Esophagus squamous epithelium (tissue), 5 donors: Measurements from ENCODE around the gene ZNF184. TPM values are rescaled to one million over a fixed set of nuclear protein-coding genes. Genes with fewer than 3 reads are reported as not detected.

Experiments
- DNase-seq: peaks from one replicate; lab custom pipeline; 2025; lab: John Stamatoyannopoulos, UW
- H3K27ac ChIP-seq, 4 donors: fragments of 200-600 bp; sonication (generic); one replicate each; pipeline ENCODE4 v1.5.1; 2016 to 2019; ENCODE audit warnings: mild to moderate bottlenecking in 1 of 4
- H3K27me3 ChIP-seq, 4 donors: fragments of 200-600 bp; sonication (generic); 1 replicate in 3 of 4; 2 replicates in 1 of 4; pipeline versions ENCODE4 v1.5.1 to v1.6.0; 2017 to 2021; ENCODE audit warnings: antibody characterized with exemption in 1 of 4
- H3K36me3 ChIP-seq, 3 donors: fragments of 200-600 bp; sonication (generic); one replicate each; pipeline ENCODE4 v1.5.1; 2016 to 2019
- H3K4me1 ChIP-seq, 3 donors: fragments of 200-600 bp; sonication (generic); one replicate each; pipeline ENCODE4 v1.5.1; 2017 to 2019
- H3K4me3 ChIP-seq, 4 donors: fragments of 200-600 bp; sonication (generic); 1 replicate in 3 of 4; 2 replicates in 1 of 4; pipeline ENCODE4 v1.5.1; 2016 to 2019; ENCODE audit warnings: mild to moderate bottlenecking in 2 of 4, moderate library complexity in 1 of 4
- H3K9me3 ChIP-seq, 3 donors: fragments of 200-600 bp; sonication (generic); one replicate each; pipeline ENCODE4 v1.5.1; 2016 to 2019
- POLR2A ChIP-seq, 4 donors: fragments of 450-650 bp; IDR thresholded peaks; one replicate each; pipeline ENCODE4 v1.6.1; 2017; ENCODE audit warnings: antibody characterized with exemption in 4 of 4, mild to moderate bottlenecking in 4 of 4, moderate library complexity in 3 of 4
- WGBS, 2 donors: methylation state at CpG; one replicate each; pipeline ENCODE4 v1.1.5; 2018; 5-methylcytosine and 5-hydroxymethylcytosine counted together
- intact Hi-C: fragments of 100-400 bp; cut with DNase I; formaldehyde crosslinking; loops from one replicate; pipeline ENCODE4 v1.15.0; 2022
- total RNA-seq, 4 donors: library from RNA; depleted of rRNA; stranded (reverse); fragments of >200 nt; gene quantifications; one replicate each; pipeline ENCODE4 v1.1.0, GENCODE V29; 2016
- TF ChIP-seq, protein P1 (sequence below), 6 experiments: fragments of 450-650 bp in 4 of 6; fragments of 200-600 bp in 2 of 6; sonication (generic) in 2 of 6; IDR thresholded peaks; one replicate each; pipeline ENCODE4 v1.5.1; 2016 to 2019; ENCODE audit warnings: antibody characterized with exemption in 6 of 6, mild to moderate bottlenecking in 4 of 6, moderate library complexity in 4 of 6
- donor health status: DM: yes; HTN: yes; CAD: no.

ZNF184 gene
- total RNA-seq, 4 donors from 2014 or later = 3.9 to 4.9 (median 4.3) TPM

DNA sequence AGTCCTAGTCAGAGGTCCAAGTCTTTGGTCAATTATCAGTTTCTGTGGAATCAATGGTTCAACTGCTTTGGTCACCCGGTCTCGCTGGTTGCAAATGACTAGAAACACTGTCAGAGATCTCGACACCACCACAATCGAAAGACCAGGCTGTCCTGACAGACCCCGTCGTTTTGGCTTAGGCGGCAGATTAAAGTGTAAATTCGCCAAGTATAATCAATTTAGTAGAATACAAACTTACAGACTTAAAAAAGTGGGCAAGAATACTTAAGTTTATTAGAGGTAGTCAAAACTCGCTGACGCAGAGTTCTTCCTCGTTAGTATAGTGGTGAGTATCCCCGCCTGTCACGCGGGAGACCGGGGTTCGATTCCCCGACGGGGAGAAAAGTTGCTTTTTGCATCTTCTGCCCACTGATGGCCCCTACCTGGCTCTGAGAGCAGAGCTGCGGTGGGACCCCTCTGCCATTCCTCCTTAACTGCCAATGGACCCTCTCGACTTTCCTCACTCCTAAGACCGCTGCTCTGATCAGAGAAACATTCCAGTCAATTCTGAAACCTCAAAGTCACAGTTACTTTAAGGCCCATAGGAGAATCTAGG lies 30.6 kb upstream of the ZNF184 start:
- Histone ChIP-seq H3K27ac (peak overlapping the region in 2 of 4 donors; percentile 3 to 40), H3K4me1 (peaks cover 0 to 24% (median 7%) of the 10 kb centered on the region in 3 donors), H3K4me3 (peak overlapping the region; percentile 25 to 57 (median 43)), H3K27me3 (peaks cover 0 to 54% (median 0%) of the 10 kb centered on the region in 4 donors), H3K36me3 (no peaks in the 10 kb centered on the region), H3K9me3 (no peaks in the 10 kb centered on the region)
- intact Hi-C loops = no loop called here
- TF ChIP-seq, protein P1, sequence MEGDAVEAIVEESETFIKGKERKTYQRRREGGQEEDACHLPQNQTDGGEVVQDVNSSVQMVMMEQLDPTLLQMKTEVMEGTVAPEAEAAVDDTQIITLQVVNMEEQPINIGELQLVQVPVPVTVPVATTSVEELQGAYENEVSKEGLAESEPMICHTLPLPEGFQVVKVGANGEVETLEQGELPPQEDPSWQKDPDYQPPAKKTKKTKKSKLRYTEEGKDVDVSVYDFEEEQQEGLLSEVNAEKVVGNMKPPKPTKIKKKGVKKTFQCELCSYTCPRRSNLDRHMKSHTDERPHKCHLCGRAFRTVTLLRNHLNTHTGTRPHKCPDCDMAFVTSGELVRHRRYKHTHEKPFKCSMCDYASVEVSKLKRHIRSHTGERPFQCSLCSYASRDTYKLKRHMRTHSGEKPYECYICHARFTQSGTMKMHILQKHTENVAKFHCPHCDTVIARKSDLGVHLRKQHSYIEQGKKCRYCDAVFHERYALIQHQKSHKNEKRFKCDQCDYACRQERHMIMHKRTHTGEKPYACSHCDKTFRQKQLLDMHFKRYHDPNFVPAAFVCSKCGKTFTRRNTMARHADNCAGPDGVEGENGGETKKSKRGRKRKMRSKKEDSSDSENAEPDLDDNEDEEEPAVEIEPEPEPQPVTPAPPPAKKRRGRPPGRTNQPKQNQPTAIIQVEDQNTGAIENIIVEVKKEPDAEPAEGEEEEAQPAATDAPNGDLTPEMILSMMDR (IDR thresholded peaks at IDR 0.05) = no peak
- TF ChIP-seq POLR2A (IDR thresholded peaks at IDR 0.05) = no peak
- DNase-seq = no peak
- 8 to 10% methylated on average over 14 to 21 of the region's 21 CpGs for WGBS, 2 donors

DNA sequence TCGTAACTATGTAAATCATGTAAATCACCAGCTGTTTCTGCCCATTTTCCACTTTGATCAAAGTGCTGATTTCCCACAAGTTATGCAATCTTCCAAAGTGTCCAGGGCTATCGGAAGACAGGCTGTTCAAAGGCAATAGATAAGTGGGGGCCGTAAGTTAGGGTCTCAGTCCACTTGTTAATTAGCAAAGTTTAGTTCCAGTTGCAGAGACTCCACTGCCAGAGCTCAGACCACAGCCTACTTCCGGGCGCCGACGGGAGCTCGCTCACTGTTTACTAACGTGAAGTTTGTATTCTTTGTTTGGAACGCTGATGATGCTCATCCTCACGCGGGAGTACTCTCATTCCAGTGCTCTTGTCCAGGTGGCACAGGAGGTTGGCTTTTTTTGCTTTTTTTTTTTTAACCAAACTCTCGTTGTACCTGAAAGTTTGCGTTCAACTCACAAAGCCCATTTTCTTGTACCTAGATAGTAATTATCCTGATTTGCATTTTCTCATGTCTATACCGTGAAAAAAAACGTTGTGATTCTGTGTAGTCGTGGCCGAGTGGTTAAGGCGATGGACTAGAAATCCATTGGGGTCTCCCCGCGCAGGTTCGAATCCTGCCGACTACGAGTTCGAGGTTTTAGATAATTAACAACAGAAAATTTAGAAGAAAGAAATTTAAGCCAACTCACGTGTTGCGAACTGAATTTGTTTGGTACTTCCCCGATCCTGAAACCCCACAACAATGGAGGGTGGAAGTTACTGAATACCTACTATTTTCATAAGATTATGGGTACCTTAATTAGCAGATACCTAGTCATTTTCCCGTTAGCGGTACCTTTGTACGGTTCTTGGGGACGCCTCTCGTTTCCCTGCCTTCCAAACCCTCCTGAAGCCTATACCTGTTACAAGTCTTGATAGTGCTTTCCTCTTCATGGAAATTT lies 29.9 kb upstream of the ZNF184 start:
- DNase-seq = no peak
- H3K4me1 ChIP-seq = peaks cover 0 to 24% (median 7%) of the 10 kb centered on the region in 3 donors
- no peaks in the 10 kb centered on the region for H3K9me3 ChIP-seq
- no peak for TF ChIP-seq POLR2A (IDR thresholded peaks at IDR 0.05)
- TF ChIP-seq, protein P1 (IDR thresholded peaks at IDR 0.05) = no peak
- H3K27ac ChIP-seq = peak overlapping the region in 2 of 4 donors; percentile 3 to 40
- H3K36me3 ChIP-seq = no peaks in the 10 kb centered on the region
- peak overlapping the region; percentile 25 to 57 (median 43) for H3K4me3 ChIP-seq
- peaks cover 0 to 54% (median 0%) of the 10 kb centered on the region in 4 donors for H3K27me3 ChIP-seq
- intact Hi-C loops = no loop called here
- WGBS, 2 donors = 0 to 2% methylated on average over 29 to 33 of the region's 33 CpGs

DNA sequence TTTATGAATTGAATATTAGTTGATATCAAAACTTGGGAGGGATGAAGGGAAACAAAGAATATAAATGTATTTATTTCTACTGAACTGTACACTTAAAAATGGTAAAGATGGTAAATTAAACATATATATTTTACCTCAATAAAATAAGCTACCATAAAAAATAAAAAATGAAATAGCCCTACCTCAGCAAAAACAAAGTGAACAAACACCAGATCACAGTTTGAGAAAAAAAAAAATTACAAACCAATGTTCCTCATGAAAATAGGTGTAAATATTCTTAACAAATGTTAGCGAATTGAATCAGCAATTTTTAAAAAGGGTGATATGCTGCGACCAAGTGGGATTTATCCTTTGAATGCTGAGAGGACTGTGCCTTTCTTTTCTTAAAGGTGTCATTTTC lies 28.3 kb upstream of the ZNF184 start:
- WGBS, 2 donors = 66 to 74% methylated on average over 2 of the region's 2 CpGs
- Histone ChIP-seq H3K36me3 (no peaks in the 10 kb centered on the region), H3K4me1 (peaks cover 0 to 24% (median 7%) of the 10 kb centered on the region in 3 donors), H3K4me3 (no peak overlapping the region), H3K27me3 (peaks cover 0 to 62% (median under 1%) of the 10 kb centered on the region in 4 donors), H3K27ac (no peak overlapping the region), H3K9me3 (no peaks in the 10 kb centered on the region)
- intact Hi-C loops = no loop called here
- DNase-seq = no peak
- TF ChIP-seq POLR2A (IDR thresholded peaks at IDR 0.05) = no peak
- TF ChIP-seq, protein P1 (IDR thresholded peaks at IDR 0.05) = no peak

DNA sequence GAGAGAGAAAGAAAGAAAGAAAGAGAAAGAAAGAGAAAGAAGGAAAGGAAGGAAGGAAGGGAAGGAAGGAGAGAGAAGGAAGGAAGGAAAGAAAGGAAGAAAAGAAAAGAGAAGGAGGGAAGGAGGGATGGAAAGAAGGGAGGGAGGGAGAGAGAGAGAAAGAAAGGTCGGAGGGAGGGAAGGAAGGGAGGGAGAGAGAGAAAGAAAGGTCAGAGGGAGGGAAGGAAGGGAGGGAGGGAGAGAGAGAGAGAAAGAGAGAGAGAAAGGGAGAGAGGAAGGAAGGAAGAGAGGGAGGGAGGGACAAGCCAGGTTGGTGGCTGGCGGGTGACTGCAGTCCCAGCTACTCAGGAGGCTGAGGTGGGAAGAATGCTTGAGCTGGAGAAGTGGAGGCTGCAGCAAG lies 27.3 kb upstream of the ZNF184 start:
- 20 to 32% methylated on average over 2 of the region's 2 CpGs for WGBS, 2 donors
- peaks cover 0 to 31% (median 9%) of the 10 kb centered on the region in 3 donors for H3K4me1 ChIP-seq
- TF ChIP-seq, protein P1 (IDR thresholded peaks at IDR 0.05) = no peak
- no peak for TF ChIP-seq POLR2A (IDR thresholded peaks at IDR 0.05)
- no peaks in the 10 kb centered on the region for H3K9me3 ChIP-seq
- H3K27me3 ChIP-seq = peaks cover 0 to 72% (median 2%) of the 10 kb centered on the region in 4 donors
- H3K4me3 ChIP-seq = no peak overlapping the region
- no peak for DNase-seq
- no peak overlapping the region for H3K27ac ChIP-seq
- intact Hi-C loops = no loop called here
- no peaks in the 10 kb centered on the region for H3K36me3 ChIP-seq
